Measurements from ENCODE around the gene SRGAP2C.
"Not testable (repeated sequence)": the region's sequence is repeated elsewhere in the genome, so short reads cannot be mapped to it uniquely, and the experiment has no call there.

DNA sequence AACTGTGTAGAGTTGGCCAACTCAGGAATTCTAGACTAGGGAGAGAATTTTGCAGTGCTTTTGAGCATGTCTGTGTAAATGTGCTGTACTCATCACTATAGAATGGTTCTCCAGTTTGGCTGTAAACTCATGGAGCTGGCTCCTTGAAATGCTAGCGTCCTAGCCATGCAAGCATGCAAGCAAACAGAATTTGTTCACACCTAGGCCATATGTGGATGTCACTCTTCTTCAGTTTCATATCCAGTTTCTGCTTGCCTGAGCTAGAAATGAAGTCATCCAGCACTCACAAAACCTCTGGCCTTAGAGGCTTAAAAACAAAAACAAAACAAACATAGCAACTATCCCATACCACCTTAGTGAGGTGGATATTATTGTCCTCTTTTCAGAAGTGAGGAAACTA is 37.0 kb downstream of the SRGAP2C start:
- TF ChIP-seq, protein P1, sequence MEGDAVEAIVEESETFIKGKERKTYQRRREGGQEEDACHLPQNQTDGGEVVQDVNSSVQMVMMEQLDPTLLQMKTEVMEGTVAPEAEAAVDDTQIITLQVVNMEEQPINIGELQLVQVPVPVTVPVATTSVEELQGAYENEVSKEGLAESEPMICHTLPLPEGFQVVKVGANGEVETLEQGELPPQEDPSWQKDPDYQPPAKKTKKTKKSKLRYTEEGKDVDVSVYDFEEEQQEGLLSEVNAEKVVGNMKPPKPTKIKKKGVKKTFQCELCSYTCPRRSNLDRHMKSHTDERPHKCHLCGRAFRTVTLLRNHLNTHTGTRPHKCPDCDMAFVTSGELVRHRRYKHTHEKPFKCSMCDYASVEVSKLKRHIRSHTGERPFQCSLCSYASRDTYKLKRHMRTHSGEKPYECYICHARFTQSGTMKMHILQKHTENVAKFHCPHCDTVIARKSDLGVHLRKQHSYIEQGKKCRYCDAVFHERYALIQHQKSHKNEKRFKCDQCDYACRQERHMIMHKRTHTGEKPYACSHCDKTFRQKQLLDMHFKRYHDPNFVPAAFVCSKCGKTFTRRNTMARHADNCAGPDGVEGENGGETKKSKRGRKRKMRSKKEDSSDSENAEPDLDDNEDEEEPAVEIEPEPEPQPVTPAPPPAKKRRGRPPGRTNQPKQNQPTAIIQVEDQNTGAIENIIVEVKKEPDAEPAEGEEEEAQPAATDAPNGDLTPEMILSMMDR (IDR thresholded peaks at IDR 0.05) = not testable (repeated sequence)
- not testable (repeated sequence) for TF ChIP-seq ESRRA (CRISPR knock-in tag; IDR thresholded peaks at IDR 0.05; ENCODE audit: borderline replicate concordance); TEAD4 (CRISPR knock-in tag; IDR thresholded peaks at IDR 0.05); RELA (CRISPR knock-in tag; IDR thresholded peaks at IDR 0.05; ENCODE audit: borderline replicate concordance); TP53 (CRISPR knock-in tag; IDR thresholded peaks at IDR 0.05); ZNF121 (CRISPR knock-in tag; IDR thresholded peaks at IDR 0.05); FOXJ3 (CRISPR knock-in tag; IDR thresholded peaks at IDR 0.05; ENCODE audit: borderline replicate concordance); NFYB (CRISPR knock-in tag; conservative IDR thresholded peaks at IDR 0.05; ENCODE audit: low read depth); NR3C1 (CRISPR knock-in tag; conservative IDR thresholded peaks at IDR 0.05; ENCODE audit: low read depth)
- TF ChIP-seq, protein P2, sequence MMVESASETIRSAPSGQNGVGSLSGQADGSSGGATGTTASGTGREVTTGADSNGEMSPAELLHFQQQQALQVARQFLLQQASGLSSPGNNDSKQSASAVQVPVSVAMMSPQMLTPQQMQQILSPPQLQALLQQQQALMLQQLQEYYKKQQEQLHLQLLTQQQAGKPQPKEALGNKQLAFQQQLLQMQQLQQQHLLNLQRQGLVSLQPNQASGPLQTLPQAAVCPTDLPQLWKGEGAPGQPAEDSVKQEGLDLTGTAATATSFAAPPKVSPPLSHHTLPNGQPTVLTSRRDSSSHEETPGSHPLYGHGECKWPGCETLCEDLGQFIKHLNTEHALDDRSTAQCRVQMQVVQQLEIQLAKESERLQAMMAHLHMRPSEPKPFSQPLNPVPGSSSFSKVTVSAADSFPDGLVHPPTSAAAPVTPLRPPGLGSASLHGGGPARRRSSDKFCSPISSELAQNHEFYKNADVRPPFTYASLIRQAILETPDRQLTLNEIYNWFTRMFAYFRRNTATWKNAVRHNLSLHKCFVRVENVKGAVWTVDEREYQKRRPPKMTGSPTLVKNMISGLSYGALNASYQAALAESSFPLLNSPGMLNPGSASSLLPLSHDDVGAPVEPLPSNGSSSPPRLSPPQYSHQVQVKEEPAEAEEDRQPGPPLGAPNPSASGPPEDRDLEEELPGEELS (CRISPR knock-in tag; IDR thresholded peaks at IDR 0.05) = not testable (repeated sequence)
- TF ChIP-seq, protein P3, sequence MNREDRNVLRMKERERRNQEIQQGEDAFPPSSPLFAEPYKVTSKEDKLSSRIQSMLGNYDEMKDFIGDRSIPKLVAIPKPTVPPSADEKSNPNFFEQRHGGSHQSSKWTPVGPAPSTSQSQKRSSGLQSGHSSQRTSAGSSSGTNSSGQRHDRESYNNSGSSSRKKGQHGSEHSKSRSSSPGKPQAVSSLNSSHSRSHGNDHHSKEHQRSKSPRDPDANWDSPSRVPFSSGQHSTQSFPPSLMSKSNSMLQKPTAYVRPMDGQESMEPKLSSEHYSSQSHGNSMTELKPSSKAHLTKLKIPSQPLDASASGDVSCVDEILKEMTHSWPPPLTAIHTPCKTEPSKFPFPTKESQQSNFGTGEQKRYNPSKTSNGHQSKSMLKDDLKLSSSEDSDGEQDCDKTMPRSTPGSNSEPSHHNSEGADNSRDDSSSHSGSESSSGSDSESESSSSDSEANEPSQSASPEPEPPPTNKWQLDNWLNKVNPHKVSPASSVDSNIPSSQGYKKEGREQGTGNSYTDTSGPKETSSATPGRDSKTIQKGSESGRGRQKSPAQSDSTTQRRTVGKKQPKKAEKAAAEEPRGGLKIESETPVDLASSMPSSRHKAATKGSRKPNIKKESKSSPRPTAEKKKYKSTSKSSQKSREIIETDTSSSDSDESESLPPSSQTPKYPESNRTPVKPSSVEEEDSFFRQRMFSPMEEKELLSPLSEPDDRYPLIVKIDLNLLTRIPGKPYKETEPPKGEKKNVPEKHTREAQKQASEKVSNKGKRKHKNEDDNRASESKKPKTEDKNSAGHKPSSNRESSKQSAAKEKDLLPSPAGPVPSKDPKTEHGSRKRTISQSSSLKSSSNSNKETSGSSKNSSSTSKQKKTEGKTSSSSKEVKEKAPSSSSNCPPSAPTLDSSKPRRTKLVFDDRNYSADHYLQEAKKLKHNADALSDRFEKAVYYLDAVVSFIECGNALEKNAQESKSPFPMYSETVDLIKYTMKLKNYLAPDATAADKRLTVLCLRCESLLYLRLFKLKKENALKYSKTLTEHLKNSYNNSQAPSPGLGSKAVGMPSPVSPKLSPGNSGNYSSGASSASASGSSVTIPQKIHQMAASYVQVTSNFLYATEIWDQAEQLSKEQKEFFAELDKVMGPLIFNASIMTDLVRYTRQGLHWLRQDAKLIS (CRISPR knock-in tag; IDR thresholded peaks at IDR 0.05; ENCODE audit: borderline replicate concordance) = not testable (repeated sequence)
- TF ChIP-seq, protein P4, sequence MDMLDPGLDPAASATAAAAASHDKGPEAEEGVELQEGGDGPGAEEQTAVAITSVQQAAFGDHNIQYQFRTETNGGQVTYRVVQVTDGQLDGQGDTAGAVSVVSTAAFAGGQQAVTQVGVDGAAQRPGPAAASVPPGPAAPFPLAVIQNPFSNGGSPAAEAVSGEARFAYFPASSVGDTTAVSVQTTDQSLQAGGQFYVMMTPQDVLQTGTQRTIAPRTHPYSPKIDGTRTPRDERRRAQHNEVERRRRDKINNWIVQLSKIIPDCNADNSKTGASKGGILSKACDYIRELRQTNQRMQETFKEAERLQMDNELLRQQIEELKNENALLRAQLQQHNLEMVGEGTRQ (CRISPR knock-in tag; IDR thresholded peaks at IDR 0.05) = not testable (repeated sequence)
- TF ChIP-seq, protein P5, sequence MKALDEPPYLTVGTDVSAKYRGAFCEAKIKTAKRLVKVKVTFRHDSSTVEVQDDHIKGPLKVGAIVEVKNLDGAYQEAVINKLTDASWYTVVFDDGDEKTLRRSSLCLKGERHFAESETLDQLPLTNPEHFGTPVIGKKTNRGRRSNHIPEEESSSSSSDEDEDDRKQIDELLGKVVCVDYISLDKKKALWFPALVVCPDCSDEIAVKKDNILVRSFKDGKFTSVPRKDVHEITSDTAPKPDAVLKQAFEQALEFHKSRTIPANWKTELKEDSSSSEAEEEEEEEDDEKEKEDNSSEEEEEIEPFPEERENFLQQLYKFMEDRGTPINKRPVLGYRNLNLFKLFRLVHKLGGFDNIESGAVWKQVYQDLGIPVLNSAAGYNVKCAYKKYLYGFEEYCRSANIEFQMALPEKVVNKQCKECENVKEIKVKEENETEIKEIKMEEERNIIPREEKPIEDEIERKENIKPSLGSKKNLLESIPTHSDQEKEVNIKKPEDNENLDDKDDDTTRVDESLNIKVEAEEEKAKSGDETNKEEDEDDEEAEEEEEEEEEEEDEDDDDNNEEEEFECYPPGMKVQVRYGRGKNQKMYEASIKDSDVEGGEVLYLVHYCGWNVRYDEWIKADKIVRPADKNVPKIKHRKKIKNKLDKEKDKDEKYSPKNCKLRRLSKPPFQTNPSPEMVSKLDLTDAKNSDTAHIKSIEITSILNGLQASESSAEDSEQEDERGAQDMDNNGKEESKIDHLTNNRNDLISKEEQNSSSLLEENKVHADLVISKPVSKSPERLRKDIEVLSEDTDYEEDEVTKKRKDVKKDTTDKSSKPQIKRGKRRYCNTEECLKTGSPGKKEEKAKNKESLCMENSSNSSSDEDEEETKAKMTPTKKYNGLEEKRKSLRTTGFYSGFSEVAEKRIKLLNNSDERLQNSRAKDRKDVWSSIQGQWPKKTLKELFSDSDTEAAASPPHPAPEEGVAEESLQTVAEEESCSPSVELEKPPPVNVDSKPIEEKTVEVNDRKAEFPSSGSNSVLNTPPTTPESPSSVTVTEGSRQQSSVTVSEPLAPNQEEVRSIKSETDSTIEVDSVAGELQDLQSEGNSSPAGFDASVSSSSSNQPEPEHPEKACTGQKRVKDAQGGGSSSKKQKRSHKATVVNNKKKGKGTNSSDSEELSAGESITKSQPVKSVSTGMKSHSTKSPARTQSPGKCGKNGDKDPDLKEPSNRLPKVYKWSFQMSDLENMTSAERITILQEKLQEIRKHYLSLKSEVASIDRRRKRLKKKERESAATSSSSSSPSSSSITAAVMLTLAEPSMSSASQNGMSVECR (CRISPR knock-in tag; IDR thresholded peaks at IDR 0.05; ENCODE audit: borderline replicate concordance) = not testable (repeated sequence)

Data from WTC11 (cell line).